Hematopoietic multipotent progenitor cell (in vitro differentiated cells): ENCODE results near the gene POLR1A. TPM values are rescaled to one million over a fixed set of nuclear protein-coding genes. Genes with fewer than 3 reads are reported as not detected.

ENCODE experiments used
- DNase-seq, 3 donors: peaks; one replicate each; pipeline ENCODE4 v3.0.0-alpha.2; 2011 to 2015; ENCODE audit warnings: low read depth in 2 of 3, low spot score in 2 of 3
- total RNA-seq: library from RNA; depleted of rRNA; stranded (reverse); fragments of >200 nt; gene quantifications from one replicate; pipeline ENCODE4 v1.2.3, GENCODE V29; 2012

POLR1A gene
- total RNA-seq, 1 donor, result 19.1 TPM

DNA sequence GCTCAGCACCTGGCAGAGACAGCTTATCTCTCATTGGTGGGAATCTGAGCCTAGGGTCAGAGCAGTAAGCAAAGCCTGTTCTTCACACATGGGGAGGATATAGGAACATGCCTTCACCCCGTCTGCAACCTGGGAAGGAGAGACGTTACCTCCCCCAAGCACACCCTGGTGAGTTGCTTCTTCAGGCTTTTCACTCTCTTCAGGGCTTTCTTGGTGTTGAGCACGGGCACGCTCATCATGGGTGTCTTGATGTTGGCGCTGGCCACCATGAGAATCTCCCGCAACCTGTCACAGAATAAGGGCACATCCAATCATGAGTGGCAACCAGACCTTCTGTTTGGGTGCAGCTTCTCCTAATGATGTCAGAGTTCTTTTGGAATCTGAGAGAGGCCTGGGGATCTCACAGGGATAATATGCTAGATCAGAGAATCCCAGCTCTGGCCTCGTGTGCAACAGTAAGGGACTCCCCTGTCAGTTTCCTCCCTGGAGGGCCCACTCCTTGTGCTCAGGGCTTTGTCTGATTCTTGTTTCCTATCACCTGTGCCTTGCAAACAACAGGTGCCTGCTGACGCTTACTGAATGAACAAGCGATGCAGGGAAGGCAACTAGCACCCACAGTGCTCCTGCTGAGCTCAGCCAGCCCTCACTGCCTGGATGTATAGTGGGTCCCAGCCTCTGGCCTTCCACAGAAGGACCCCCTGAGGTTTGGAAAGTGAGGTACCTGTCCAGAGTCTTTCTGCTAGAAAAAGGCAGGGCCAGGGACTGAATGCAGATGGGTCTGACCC, 66.3 kb downstream of the POLR1A start:
- DNase-seq, result no peak

GRCh38 chr2:86038291-86039081, 67.2 kb downstream of the POLR1A start:
- DNase-seq, result peak; percentile 66 to 83 (median 71)

DNA sequence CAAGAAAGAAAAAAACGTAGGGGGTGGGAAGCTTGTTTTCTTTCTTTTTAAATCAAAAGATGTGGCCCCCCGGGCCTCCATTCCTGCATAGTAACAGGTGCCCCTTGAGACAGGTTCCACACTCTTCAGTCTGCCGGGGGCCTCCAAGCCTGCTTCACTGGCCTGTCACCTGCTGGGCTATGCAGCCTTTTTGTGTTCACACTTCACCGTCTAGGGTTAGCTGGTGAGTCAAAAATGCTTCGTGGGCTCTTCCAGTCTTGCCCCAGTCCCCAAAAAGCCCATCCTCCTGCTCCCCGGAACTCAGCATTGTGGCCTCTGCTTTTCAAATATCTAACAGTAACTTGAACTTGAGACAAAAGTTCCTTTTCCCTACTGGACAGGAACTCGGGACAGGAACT, 67.9 kb downstream of the POLR1A start:
- DNase-seq, result no peak

DNA sequence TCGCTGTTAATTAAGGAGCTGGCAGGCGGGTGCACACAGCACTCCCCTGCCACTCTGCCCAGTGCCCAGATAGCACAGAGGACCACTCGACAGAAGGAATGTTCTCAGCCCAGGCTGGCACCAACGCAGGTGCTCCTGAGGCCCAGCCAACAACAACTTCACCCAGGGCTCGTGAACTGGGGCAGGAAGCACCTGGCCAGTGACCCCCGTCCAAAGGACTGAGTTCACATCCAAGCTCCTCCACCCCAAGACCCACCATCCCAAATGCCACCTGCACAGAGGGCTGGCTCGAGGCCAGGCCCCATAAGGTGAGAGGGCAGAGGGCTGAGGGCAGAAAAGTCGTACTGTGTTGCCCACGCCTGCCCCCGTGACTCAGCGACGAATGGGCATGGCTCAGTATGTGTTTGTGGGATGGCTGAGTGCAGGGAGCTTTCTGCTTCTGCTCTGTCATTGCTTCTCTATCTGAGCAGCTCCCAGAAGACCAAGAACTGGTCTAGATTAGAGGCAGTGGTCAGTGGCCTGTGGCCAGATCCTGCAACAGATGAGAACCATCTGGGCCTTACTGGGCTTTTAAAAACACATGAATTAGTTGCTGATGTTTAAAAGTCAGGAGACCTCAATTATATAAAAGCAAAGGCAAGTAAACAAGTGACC, 68.4 kb downstream of the POLR1A start:
- peak in 2 of 3 donors; percentile 43 to 59 for DNase-seq

DNA sequence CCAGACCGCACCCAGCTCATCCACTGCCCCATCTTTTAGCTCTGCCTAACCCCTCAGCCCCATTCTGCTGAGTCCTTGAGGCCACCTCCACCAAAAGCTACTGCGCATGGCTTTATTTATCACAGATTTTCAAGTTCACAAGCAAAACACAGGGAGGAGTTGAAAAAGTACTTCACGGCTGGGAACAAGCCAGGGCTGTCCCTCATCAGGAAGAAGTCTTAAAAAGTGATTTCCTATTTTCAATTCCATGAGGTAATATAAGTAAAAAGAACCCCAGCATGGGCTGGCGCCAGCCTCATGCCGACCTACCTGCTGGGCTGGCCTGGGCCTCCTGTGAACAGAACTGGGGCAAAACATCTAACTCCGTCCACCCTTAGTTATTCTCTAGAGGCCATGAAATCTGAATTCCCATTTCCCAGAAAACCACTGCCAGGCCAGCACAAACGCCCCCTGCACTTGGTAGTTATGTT, 69.0 kb downstream of the POLR1A start:
- peak in 1 of 3 donors; percentile 37 for DNase-seq

DNA sequence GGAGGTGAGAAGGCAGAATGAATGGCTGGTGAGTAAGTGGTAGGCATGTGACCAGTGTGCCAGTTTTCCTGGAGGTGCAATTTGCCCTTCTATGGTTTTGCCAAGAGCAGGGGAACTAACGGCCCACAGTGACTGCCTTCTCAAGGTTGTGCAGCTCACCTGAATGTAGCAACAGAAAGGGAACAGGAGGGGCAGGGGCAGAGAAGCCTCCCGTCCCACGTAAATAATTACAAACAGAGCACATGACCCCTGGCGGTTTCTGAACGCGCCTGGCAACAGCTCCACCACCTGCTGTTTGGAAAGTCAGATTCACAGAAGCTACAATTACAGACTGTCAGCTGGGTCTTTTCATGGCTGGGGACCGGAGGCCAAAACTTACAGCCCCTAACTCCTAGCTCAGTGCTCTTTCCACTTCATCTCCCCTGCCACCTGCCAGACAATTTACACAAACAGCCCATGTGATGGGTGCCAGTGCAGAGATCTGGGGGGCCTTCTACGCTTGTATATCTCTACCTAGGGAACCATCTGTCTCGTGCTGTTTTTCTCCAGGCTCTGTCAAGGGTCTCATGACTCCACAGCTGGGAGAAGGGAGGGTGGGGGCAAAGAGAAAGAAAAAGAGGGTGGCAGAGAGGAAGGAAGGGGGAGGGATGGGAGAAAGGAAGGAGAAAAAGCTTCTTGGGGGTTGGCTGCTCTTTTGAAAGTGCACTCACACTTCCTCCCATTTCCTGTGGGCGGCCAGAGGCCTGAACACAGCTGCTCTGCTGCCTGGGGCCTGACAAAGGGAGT, 69.6 kb downstream of the POLR1A start:
- peak; percentile 58 to 87 (median 77) for DNase-seq

DNA sequence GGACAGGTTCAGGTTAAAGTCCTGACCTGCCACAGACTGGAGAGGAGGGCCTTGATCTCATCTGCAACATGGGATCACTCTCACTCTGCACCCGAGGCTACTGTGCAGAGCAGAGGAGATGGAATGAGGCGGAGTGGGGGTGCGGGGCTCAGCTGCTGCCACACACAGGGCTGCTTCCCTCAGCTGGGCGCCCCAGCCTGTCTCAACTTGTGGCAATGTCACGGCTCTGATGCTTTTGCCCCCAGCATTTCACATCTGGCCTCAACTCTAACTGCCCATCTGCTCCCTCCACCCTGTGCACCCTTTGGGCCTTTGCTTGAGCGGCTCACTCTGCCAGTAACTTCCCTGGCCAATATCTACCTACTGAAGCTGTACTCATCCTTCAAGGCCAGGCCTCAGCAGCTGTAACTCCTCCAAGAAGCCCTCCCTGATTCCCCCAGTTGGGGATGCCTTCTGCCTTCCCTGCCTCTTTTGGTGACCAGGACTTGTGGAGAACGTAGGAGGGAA, 70.3 kb downstream of the POLR1A start:
- DNase-seq, result no peak

DNA sequence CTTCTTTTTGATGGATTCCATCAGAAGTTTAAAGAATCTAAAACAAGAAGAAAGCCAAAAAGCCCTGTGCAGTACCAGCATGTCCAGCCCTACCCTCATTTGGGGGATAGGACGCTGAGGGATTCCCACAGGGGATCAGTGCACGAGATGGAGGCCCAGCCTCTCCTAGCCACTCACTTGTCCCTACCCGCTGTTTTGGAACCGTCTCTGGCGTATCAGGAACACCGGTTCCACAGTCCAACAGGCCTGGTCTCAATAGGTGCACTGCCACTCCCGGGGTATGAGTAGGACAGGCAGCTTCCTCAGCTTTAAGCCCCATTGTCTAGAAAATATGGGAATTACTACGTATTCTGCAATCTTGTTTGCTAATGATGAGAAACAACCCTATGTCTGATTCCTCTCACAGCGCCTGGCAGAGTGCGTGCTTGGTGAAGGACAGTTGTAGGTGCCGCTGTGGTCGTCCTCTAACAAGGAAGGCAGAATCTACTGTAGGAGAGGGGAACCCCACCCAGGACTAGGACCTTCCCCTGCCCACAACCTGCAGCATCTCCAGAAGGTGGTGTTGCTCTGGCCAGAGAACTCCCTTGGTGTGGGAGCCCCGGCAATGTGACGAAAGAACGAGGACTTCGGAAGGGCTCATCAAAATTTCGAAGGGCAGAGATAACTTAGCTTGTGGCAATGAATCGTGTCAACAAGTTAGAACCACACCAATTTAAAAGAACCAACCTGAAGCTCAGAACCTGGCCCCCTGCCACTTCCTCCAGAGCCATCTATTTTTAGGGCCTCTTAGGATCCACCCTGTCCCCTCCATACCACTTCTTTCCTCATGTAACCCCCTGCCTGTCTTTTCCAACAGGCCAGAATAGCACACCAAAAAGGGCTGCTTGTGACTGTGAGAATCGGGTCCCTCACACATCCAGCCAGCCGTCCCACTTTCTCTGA, 71.7 kb downstream of the POLR1A start:
- no peak for DNase-seq

DNA sequence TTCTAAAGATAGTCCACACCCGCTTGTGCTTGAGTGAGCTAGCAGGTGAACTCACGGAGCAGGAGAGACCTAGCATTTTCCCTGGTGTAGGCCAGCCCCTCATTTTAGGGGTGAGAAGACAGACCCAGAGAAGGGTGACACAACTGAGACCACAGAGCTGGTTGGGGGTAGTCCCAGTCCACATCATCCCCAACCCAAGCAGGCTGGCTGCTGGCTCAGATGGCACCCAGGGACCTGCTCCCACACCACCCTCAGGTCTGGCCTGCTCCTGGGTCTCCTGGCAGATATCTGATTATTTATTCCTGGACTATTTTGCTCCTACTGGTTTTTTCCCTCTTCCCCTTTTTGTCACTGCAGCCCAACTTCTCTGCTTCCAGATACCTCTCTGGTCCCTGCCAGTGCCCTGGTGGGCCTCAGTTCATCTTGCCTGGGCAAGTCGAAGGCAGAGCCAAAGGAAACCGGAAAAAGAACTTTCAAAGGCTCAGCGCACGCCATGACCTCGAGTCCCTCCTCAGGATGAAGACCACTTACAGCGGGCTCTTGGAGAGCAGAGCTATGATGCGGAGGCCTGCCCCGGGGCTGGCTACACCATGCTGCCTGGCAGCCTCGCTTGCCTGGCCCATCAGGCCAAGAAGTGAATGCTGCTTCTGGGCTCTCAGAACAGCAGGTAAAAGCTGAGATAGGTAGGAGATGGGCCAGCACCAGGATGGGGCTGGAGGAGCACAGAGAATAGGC, 72.7 kb downstream of the POLR1A start:
- DNase-seq, result no peak

- no peak for DNase-seq
Measured at GRCh38 chr2:86031606-86032005, 74.1 kb downstream of the POLR1A start.

DNA sequence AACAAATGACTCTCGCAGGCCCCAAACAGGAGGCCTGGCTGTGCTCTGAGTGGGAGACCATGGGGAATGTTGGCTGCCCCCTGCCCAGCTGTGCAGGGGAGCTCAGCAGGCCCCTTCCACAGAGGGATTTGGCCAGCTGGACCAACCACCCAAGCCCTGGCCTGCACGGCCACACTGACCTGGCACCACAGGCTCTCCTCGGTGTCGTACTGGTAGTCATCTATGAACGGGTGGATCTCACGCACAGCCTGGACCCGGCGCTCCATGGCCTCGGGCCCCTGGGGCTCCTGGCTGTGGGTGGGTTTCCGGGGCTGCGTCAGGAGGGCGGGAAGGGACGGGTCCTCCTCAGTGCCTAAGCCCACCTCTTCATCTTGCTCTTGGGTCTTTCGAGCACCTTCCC, 74.5 kb downstream of the POLR1A start:
- no peak for DNase-seq

- DNase-seq, result no peak
Measured at GRCh38 chr2:86029873-86030272, 75.8 kb downstream of the POLR1A start.

DNA sequence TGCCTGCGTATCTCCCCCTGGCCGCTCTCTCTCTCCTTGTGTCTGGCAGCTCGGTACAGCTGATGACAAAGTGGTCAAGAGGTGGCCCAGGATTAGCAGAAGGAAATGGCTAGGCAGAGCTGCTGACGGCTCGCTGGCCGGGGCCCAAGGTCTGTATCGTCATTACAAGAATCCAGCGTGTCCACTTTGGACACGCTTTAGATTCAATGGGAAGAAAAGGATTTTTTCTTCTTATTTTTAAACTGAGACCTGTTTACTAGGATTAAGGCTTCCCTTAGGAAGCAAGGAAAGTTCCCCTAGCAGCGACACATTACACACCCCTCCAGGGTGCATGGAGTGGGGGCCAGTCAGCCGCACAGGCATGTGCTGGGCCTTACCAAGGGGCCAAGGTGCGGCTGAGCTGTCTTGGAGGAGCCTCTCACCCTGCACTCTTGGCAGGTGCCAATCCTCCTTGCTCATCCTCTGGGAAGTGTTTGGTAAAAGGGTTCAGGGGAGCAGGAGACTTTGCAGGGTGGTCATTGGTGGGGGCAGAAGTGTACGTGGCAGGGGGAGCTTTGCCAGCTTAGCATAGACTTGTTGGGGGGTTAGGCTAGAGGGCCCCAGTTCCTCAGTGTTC, 76.8 kb downstream of the POLR1A start:
- no peak for DNase-seq

DNA sequence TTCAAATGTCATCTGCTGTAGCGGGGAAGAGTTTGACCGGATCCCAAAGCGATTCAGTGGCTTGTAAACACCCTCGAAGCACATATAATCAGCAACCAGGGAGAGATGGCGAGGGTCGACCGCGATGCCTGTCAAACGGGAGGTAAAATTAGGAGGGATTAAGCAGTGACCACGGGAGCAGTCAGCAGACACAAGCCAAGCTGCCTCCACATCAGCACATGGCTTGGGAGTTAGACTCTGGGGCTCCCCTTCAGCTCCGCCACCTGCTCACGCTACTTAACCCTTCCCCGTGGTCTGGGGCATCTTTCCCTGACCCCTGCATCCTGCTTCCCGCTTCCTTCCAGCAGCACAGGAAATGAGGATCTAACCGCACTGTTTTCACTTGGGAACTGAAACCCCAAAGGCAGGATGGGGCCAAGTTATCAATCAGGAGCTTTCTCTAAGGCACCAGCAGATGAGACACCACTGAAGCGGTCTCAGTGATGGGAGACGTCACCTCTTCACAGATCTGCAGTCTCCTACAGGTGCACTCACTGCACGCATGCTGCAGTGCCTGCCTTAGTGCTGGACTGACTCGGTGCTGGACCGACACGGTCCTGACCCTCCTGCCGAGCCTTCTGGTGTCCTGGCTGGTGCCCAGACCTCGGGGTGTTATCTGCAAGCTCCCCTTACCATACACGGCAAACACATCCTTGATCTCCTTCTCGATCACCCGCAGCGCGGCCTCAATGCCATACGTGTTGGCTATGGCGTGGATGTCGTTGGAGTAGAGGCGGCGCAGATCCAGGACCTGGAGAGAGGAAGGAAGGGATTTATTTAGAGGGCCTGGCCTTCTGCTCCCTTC, 77.5 kb downstream of the POLR1A start:
- DNase-seq, result no peak

DNA sequence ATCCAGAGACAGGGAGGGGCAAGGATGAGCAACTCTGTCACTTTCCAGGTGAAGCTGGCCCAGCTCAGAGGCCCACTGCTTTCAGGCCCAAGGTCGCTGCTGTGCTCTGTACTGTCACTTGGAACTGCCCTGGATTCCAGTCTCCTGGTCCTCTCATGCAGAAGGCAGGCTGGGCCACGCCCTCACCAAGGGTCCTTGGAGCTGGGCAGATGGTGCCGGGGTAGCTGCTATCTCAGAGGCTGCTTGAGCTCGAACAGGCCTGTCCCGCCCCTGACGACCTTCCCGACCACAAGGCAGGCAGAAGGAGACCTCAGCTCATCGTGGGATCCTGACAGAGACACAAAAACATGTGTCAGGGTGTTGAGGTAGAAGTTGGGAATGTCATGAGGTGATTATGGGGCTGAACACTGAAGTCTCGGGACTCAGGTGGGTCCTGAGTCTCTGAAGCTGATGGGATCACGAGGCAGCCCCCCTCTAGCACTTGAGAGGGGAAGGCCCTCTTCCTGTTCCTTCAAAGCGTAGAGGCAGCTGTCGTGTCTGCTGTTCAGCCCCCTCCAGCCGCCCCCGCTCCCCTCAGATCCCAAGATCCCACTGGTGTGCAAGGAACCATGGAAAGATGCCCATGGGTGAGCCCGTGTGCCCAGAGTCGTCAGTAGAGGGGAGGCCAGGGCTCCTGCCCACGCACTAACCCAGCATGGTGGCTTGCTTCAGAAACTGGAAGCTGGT, 78.3 kb downstream of the POLR1A start:
- DNase-seq, result no peak

- DNase-seq, result no peak
Measured at GRCh38 chr2:86026744-86027065, 79.0 kb downstream of the POLR1A start.
